GM10847 (cell line): ENCODE results near the gene NDUFAB1.

ENCODE experiments used
- POLR2A ChIP-seq: IDR thresholded peaks from 2 replicates; pipeline ENCODE4 v1.6.1; 2011; ENCODE audit not compliant: insufficient read length; ENCODE audit errors: extremely low read depth

Gene NDUFAB1

GRCh38 chr16:23564575-23565363 is 31.3 kb downstream of the NDUFAB1 start:
- TF ChIP-seq POLR2A, result no peak

DNA sequence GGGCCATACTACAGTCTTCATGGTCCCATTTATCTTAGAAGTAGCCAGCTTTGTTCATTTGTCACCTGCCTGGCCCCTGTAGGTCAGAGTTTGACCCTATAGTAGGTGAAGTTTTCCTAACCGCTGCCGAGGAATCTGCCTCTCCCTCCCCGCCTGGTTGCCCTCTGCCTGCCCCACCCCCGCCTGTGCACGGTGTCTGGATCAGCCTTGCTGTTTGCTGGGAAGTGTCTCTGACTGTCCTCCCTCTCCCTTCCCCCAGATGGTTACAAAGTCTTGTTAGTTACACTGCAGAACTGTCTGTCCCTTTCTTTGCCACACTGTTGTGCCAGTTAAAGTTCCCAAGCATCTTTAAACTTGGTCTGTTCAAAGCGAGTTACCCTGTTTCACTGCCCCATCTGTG is 32.9 kb downstream of the NDUFAB1 start:
- no peak for TF ChIP-seq POLR2A

DNA sequence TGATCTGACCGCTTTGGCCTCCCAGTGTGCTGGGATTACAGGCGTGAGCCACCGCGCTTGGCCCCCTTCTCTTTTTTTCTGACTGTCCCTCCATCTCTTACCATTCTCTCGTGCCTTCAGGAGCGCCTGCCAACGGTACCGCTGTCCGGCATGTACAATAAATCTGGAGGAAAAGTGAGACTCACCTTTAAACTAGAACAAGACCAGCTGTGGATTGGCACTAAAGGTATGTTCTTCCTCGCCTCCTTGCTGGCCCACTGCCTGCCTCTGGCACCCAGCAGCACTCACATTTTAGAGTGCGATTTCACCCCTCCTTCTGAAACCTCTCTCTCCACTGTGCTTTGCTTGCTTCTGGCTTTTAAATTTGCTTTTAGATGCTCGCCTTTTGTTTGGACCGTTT is 33.6 kb downstream of the NDUFAB1 start:
- TF ChIP-seq POLR2A, result no peak

GRCh38 chr16:23561586-23561985 is 34.5 kb downstream of the NDUFAB1 start:
- TF ChIP-seq POLR2A, result no peak

GRCh38 chr16:23557779-23558702 is 38.1 kb downstream of the NDUFAB1 start:
- TF ChIP-seq POLR2A, result no peak

GRCh38 chr16:23556881-23557778 is 39.0 kb downstream of the NDUFAB1 start, which contains the start of the genes EARS2 and UBFD1:
TSS of gene EARS2 (minus strand) at chr16:23557350. CDS start at chr16:23557343, 7 bp downstream.
TSS of gene UBFD1 (plus strand) at chr16:23557727. CDS start at chr16:23557743, 16 bp downstream.
- TF ChIP-seq POLR2A, result peak; percentile 58

- no peak for TF ChIP-seq POLR2A
These were observed 41.6 kb downstream of the NDUFAB1 start for GRCh38 chr16:23554536-23554935.

GRCh38 chr16:23552161-23552560 is 44.0 kb downstream of the NDUFAB1 start:
- no peak for TF ChIP-seq POLR2A

DNA sequence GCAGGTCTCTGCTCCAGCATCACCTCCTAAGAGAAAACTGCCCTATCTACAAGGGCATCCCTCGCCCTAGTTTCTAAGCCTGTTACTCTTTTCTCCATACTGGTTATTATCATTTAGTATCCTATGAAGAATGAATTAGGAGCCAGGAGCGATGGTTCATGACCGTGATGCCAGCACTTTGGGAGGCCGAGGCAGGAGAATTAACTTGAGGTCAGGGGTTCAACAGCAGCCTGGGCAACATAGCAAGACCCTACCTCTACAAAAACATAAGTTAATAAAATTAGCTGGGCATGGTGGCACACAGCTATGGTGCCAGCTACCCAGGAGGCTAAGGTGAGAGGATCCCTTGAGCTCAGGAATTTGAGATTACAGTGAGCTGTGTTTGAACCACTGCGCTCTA is 46.2 kb downstream of the NDUFAB1 start:
- no peak for TF ChIP-seq POLR2A

- TF ChIP-seq POLR2A, result no peak
These were observed 51.7 kb downstream of the NDUFAB1 start for GRCh38 chr16:23544436-23544835.

DNA sequence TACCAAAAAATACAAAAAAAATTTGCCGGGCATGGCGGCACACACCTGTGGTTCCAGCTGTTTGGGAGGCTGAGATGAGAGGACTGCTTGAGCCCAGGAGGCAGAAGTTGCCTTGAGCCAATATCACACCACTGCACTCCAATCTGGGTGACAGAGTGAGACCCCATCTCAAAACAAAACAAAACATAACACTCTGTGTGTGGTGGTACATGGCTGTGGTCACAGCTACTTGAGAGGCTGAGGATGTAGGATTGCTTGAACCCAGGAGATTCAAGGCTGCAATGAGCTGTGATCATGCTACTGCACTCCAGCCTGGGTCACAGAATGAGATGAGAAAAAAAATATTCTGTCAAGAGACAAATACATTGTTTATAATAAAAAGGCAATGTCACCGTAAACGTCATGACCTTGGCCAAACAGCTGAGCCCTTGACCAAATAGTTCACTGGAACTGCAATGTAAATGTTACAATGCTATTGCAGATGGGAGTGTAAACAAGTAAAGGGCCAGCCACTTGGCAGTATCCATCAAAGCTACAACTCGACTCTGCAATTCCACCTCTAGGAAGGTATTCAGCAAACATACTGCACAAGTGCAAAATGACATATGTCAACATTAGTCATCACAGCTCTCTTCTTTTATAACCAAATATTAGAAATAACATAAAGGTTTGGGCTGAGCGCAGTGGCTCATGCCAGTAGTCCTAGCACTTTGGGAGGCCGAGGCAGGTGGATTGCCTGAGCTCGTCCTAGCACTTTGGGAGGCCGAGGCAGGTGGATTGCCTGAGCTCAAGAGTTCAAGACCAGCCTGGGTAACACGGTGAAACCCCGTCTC is 55.9 kb downstream of the NDUFAB1 start:
- no peak for TF ChIP-seq POLR2A

DNA sequence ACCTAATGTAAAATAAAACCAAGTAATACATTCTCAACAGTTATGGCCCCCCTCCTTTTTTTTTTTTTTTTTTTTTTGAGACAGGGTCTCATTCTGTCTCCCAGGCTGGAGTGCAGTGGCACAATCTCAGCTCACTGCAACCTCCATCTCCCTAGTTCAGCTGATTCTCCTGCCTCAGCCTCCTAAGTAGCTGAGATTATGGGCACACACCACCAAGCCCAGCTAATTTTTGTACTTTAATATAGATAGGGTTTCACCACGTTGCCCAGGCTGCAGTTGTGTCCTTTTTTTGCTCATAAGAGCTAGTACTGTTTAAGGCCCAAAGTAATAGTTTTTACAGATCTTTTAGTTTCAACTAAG is 57.2 kb downstream of the NDUFAB1 start:
- TF ChIP-seq POLR2A, result no peak

- TF ChIP-seq POLR2A, result no peak
These were observed 58.7 kb downstream of the NDUFAB1 start for GRCh38 chr16:23537390-23537789.

- no peak for TF ChIP-seq POLR2A
These were observed 60.2 kb downstream of the NDUFAB1 start for GRCh38 chr16:23535901-23536300.
